Activated CD4-positive, alpha-beta memory T cell treated with anti-CD3 and anti-CD28 coated beads, Interleukin-2, amount 10 ng/mL, durations not matched to agents 7 days and 5 days (primary cell): ENCODE measurements around the gene TDRD1. TPM values are rescaled to one million over a fixed set of nuclear protein-coding genes. Genes with fewer than 3 reads are reported as not detected.

ENCODE experiments used
- CTCF ChIA-PET: fragments of 350-600 bp; sonication (Branson Sonifier 250); formaldehyde crosslinking; loops from one replicate; lab custom pipeline; 2021; ENCODE audit warnings: antibody characterized with exemption, inconsistent platforms; lab: Charles Lee
- POLR2A ChIA-PET: fragments of 350-600 bp; sonication (Branson Sonifier 250); formaldehyde crosslinking; loops from one replicate; lab custom pipeline; 2021; ENCODE audit warnings: antibody characterized with exemption; lab: Charles Lee
- DNase-seq: peaks from one replicate; pipeline ENCODE4 v3.0.0-alpha.2; 2020
- H3K27ac Mint-ChIP-seq: one replicate; pipeline ENCODE4 v1.8.0; 2021; ENCODE audit warnings: mild to moderate bottlenecking, mixed read lengths
- H3K27me3 Mint-ChIP-seq: one replicate; pipeline ENCODE4 v1.8.0; 2021; ENCODE audit warnings: mixed read lengths
- H3K36me3 Mint-ChIP-seq: one replicate; pipeline ENCODE4 v1.8.0; 2021; ENCODE audit warnings: low read depth, mixed read lengths
- H3K4me1 Mint-ChIP-seq: one replicate; pipeline ENCODE4 v1.8.0; 2021; ENCODE audit warnings: mixed read lengths
- H3K4me3 Mint-ChIP-seq: one replicate; pipeline ENCODE4 v1.8.0; 2021; ENCODE audit warnings: mild to moderate bottlenecking, mixed read lengths
- H3K9me3 Mint-ChIP-seq: one replicate; pipeline ENCODE4 v1.8.0; 2021; ENCODE audit warnings: mixed read lengths
- total RNA-seq, 2 experiments: library from RNA; stranded (reverse); gene quantifications; one replicate each; pipeline ENCODE4 v1.2.3, GENCODE V29; 2021

TDRD1 gene
- total RNA-seq, 2 experiments from 2014 or later = 0.35 to 0.40 TPM

DNA sequence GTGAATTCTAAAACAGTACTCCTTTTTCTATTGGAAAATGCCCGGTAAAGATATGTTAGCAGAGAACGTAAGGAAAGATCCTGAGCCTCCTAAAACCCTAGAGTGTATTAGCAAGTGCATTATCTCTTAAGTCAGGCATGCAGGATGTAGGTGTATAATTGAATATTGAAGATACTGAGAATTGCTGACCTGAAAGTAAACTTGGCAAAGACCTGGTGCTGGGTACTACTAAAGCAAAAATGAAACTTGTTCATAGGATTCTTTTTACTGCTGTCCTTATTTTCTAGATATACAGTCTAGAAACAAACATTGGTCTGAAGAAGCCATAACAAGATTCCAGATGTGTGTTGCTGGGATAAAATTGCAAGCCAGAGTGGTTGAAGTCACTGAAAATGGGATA is 41.1 kb downstream of the TDRD1 start:
- ChIA-PET CTCF (no interaction called here), POLR2A (no interaction called here)
- no peak for DNase-seq
- Mint-ChIP-seq H3K27ac (no peak overlapping the region), H3K27me3 (peaks cover 44% of the 10 kb centered on the region), H3K4me1 (no peaks in the 10 kb centered on the region), H3K4me3 (no peak overlapping the region), H3K9me3 (no peaks in the 10 kb centered on the region), H3K36me3 (no peaks in the 10 kb centered on the region)

DNA sequence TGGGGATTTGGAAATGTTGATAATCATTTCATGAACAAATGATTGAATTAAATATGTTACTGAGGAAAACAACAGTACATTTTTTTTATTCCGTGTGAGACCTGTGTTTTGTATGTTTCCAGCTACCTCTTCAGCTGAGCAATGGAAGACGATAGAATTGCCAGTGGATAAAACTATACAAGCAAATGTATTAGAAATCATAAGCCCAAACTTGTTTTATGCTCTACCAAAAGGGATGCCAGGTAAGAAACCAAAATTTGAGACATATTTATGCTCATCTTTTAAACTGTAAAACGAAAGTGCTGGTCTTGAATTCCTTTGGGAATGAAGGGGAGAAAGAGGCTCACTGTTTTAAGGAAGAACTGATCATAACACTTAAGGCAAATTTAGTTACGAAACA is 42.1 kb downstream of the TDRD1 start:
- Mint-ChIP-seq H3K27me3 (peaks cover 45% of the 10 kb centered on the region), H3K36me3 (no peaks in the 10 kb centered on the region), H3K27ac (no peak overlapping the region), H3K9me3 (no peaks in the 10 kb centered on the region), H3K4me1 (no peaks in the 10 kb centered on the region), H3K4me3 (no peak overlapping the region)
- no peak for DNase-seq
- POLR2A ChIA-PET = no interaction called here
- CTCF ChIA-PET = no interaction called here

DNA sequence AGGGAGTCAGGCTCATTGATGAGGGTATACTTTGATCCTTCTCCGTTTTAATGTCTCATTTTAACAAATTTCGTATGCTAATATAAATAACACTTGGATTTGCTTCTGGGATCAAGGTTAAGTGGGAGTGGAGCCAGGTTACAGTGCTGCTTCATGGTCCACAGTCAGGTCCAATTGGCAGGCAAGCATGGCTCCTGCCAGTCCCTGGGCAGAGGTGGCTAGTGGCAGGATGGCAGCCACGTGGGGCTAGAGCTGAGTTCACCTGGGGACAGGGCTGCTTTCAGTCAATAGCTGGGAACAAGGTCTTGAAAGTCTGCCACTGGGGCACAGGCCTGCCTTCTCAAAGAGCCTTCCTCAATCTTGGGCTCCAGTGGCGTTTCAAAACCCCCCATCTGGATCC is 43.9 kb downstream of the TDRD1 start:
- no peaks in the 10 kb centered on the region for H3K9me3 Mint-ChIP-seq
- no peak overlapping the region for H3K4me3 Mint-ChIP-seq
- no peaks in the 10 kb centered on the region for H3K36me3 Mint-ChIP-seq
- no peak overlapping the region for H3K27ac Mint-ChIP-seq
- H3K27me3 Mint-ChIP-seq = peaks cover 42% of the 10 kb centered on the region
- H3K4me1 Mint-ChIP-seq = no peaks in the 10 kb centered on the region
- ChIA-PET POLR2A (no interaction called here), CTCF (no interaction called here)
- DNase-seq = no peak

DNA sequence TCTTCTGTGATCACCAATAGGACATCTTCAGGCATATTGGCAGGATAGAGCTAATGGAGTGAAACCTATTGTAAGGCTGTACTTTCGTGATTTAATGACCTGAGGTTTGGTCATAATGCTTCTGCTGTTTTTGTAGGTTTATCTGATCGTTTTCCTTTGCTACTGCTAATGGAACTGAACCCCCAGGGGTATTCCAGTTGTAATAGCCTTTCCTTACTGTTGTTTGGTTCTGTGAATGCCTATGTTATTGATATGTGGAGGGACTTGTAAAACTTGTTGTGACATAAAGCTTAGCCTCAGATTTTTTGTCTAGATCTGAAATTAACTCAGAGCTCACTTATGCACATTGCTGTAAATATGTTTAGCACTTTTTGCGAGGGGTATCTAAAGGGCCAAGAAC is 49.0 kb downstream of the TDRD1 start:
- Mint-ChIP-seq H3K36me3 (no peaks in the 10 kb centered on the region), H3K27ac (no peak overlapping the region), H3K4me1 (no peaks in the 10 kb centered on the region), H3K4me3 (no peak overlapping the region), H3K9me3 (no peaks in the 10 kb centered on the region), H3K27me3 (peaks cover 43% of the 10 kb centered on the region)
- CTCF ChIA-PET = no interaction called here
- POLR2A ChIA-PET = no interaction called here
- no peak for DNase-seq

DNA sequence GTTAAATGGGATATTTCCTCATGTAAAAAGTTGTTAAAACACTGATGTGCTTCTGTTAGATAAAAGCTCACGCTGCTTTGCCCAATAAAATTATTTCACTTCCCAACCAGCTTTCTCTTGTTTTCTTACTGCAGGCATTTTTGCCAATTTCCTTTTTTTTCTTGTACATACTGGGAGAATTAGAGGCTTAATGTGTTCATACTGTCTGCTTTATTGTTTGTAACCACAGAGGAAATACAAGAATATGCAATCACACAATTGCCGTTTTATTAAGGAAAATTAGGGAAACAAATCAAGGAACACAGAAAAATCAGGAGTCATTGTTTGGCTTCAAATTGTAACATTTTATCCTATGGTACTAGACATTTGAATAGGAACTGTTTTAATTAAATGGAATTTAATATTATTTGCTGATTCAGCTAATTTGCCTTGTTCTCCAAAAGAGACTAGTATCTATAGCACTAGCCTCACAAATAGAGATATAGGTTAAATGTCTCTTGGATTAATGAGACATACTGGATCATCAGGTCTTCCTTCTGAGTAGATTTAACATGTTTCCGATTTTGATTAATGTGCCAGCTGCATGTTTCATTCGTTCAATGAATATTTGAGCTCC is 53.5 kb downstream of the TDRD1 start:
- DNase-seq = no peak
- Mint-ChIP-seq H3K4me3 (no peak overlapping the region), H3K27ac (no peak overlapping the region), H3K27me3 (peaks cover 47% of the 10 kb centered on the region), H3K9me3 (no peaks in the 10 kb centered on the region), H3K4me1 (no peaks in the 10 kb centered on the region), H3K36me3 (no peaks in the 10 kb centered on the region)
- ChIA-PET POLR2A (no interaction called here), CTCF (interaction anchor here (0.7 to 1.2 kb wide), 3 partner anchors 15 to 722 kb away, joined by 3 to 6 read pairs (median 4); no protein-coding TSS in a partner anchor)

DNA sequence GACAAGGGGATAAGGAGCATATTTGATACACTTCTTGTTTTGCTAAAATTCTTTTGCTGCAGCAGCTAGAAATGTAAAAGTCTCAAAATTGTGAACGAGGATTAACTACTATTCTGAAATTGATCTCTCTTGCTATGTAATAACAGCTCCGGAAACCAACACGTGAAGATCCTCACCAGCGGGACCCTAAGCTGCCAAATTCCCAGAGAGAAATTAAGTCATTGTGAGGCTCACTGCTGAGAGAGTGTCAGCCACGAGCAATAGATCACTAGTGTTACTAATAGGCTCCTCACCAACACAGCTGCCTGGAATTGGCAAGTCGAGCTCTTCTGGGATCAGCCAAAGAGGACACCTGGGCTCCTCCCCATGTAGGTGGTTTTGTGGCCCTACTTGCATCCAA is 54.3 kb downstream of the TDRD1 start:
- no peak for DNase-seq
- CTCF ChIA-PET = interaction anchor here (1.1 kb wide), 1 partner anchor 22 kb away, joined by 3 read pairs; no protein-coding TSS in a partner anchor
- Mint-ChIP-seq H3K36me3 (no peaks in the 10 kb centered on the region), H3K27me3 (peaks cover 50% of the 10 kb centered on the region), H3K4me1 (peaks cover 1% of the 10 kb centered on the region), H3K27ac (no peak overlapping the region), H3K9me3 (no peaks in the 10 kb centered on the region), H3K4me3 (no peak overlapping the region)
- POLR2A ChIA-PET = no interaction called here

DNA sequence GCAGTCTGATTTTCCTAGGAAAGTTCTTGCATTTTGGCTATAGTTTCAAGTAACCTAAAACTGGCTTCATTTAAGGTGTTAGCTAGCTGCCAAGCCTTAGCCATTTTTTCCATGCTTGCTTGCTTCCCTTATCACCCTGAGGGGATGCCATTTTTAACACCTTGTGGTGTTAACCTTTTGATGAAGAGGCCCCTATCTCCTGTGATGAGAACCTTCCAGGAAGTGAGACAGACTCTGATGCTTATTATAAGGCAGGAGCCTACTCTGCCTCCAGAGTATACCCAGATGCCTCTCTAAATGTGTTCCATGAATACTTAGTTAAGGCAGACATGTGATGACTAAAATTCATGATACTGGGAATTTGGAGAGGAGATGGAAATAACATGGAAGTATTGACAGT is 55.0 kb downstream of the TDRD1 start:
- Mint-ChIP-seq H3K9me3 (no peaks in the 10 kb centered on the region), H3K36me3 (no peaks in the 10 kb centered on the region), H3K27me3 (peaks cover 56% of the 10 kb centered on the region), H3K4me1 (peaks cover 5% of the 10 kb centered on the region), H3K4me3 (no peak overlapping the region), H3K27ac (no peak overlapping the region)
- CTCF ChIA-PET = no interaction called here
- POLR2A ChIA-PET = no interaction called here
- no peak for DNase-seq

DNA sequence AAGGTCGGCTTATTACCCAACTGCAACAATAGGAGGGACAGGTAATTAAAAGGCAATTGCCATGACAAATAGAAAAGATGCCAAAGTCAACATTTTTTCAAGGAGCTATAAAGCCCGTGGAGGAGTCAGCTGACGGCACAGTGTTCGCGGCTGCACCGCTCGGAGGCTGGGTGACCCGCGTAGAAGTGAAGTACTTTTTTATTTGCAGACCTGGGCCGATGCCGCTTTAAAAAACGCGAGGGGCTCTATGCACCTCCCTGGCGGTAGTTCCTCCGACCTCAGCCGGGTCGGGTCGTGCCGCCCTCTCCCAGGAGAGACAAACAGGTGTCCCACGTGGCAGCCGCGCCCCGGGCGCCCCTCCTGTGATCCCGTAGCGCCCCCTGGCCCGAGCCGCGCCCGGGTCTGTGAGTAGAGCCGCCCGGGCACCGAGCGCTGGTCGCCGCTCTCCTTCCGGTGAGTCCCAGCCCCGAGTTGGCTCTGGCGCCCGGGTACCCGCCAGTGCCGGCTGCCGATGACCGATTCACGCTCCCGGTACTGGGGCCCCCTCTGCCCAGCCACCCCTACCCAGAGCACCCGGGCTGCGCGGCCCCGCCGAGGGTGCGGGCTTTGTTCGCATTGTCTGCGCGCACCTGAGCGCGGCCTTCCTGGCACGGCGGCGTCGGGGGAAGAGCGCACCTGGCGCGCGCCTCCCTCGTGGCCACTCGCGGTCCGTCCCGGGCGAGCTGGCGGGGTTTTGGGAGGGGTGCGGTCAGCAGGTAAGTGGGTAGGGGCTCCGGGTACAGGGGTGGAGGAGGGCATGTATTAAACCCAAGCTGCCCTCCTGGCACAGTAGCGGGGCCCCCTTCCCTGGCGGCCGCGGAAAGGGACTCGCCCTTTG is 60.2 kb downstream of the TDRD1 start, which contains the start of gene VWA2:
Gene VWA2, plus strand, starts transcription at position 138 of the 877 bp plus-strand sequence. CDS start 9,460 bp downstream, outside the sequence.
- H3K4me3 Mint-ChIP-seq = peak within 1 kb of the TSS; percentile 1
- H3K36me3 Mint-ChIP-seq = no peaks in the 10 kb centered on the region
- peak; percentile 20 for DNase-seq
- H3K27ac Mint-ChIP-seq = no peak within 1 kb of the TSS
- ChIA-PET CTCF (interaction anchor here (0.6 kb wide), 1 partner anchor 76 kb away, joined by 3 read pairs; no protein-coding TSS in a partner anchor), POLR2A (interaction anchor here (1.0 kb wide), 1 partner anchor 91 kb away, joined by 3 read pairs; no protein-coding TSS in a partner anchor)
- no peaks in the 10 kb centered on the region for H3K9me3 Mint-ChIP-seq
- peaks cover 74% of the 10 kb centered on the region for H3K27me3 Mint-ChIP-seq
- H3K4me1 Mint-ChIP-seq = peaks cover 5% of the 10 kb centered on the region

DNA sequence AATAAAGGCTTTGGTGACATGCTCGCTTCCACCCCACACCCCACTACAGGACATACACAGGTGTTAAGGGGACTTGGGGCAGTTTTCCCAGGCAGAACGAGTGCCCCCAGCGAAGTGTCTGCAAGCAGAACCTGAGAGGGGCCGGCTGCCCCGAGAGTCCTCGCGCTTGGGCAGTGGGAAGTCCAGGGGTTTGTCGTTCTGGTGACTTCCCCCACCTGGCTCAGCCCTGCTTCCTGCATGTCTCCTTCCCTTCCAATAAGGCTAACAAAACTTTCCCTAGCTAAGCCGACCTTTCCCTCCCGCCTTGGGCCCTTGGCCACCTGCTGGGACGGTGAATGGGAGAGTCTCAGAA is 60.8 kb downstream of the TDRD1 start:
- H3K36me3 Mint-ChIP-seq = no peaks in the 10 kb centered on the region
- H3K4me3 Mint-ChIP-seq = no peak overlapping the region
- no peak overlapping the region for H3K27ac Mint-ChIP-seq
- CTCF ChIA-PET = no interaction called here
- peaks cover 5% of the 10 kb centered on the region for H3K4me1 Mint-ChIP-seq
- no peaks in the 10 kb centered on the region for H3K9me3 Mint-ChIP-seq
- POLR2A ChIA-PET = no interaction called here
- peaks cover 70% of the 10 kb centered on the region for H3K27me3 Mint-ChIP-seq
- DNase-seq = no peak

DNA sequence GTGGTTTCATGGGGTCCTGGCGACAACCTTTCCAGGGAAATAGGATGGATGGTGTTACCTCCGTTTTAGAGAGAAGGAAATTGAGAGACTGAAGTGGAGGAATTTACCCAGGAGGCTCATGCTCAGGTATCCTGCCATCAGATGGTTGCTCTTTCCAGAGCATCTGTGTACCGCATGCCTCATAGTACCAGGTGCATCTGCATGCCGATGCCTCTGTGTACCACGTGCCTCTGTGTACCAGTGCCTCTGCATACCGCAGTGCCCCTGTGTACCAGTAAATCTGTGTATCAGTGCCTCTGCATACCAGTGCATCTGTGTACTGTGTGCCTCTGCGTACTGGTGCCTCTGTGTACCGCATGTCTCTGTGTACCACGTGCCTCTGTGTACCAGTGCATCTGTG is 63.1 kb downstream of the TDRD1 start:
- no peak overlapping the region for H3K4me3 Mint-ChIP-seq
- H3K27ac Mint-ChIP-seq = no peak overlapping the region
- peaks cover 5% of the 10 kb centered on the region for H3K4me1 Mint-ChIP-seq
- peaks cover 60% of the 10 kb centered on the region for H3K27me3 Mint-ChIP-seq
- H3K36me3 Mint-ChIP-seq = no peaks in the 10 kb centered on the region
- POLR2A ChIA-PET = no interaction called here
- CTCF ChIA-PET = no interaction called here
- H3K9me3 Mint-ChIP-seq = no peaks in the 10 kb centered on the region
- no peak for DNase-seq

DNA sequence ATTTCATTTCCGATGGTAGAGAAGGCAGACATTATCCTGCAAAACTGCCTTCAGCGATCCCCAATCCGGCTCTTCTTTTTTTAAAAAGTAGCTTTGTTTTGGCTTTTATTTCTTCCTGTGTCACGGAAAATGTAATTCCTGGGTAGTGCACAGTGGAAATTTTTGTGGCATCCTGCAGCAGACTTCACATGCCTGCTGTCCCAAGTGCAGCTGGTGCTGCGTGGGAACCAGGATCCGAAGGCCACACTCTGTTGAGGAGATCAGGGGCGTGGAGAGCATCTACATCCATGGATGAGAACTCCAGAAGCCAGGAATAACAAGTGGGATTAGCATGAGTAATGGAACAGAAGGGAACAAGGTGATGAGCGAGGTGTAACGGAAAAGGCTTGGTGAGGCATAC is 64.5 kb downstream of the TDRD1 start:
- H3K27ac Mint-ChIP-seq = no peak overlapping the region
- DNase-seq = no peak
- peaks cover 3% of the 10 kb centered on the region for H3K4me1 Mint-ChIP-seq
- H3K36me3 Mint-ChIP-seq = no peaks in the 10 kb centered on the region
- ChIA-PET CTCF (no interaction called here), POLR2A (no interaction called here)
- peaks cover 47% of the 10 kb centered on the region for H3K27me3 Mint-ChIP-seq
- no peak overlapping the region for H3K4me3 Mint-ChIP-seq
- H3K9me3 Mint-ChIP-seq = no peaks in the 10 kb centered on the region

DNA sequence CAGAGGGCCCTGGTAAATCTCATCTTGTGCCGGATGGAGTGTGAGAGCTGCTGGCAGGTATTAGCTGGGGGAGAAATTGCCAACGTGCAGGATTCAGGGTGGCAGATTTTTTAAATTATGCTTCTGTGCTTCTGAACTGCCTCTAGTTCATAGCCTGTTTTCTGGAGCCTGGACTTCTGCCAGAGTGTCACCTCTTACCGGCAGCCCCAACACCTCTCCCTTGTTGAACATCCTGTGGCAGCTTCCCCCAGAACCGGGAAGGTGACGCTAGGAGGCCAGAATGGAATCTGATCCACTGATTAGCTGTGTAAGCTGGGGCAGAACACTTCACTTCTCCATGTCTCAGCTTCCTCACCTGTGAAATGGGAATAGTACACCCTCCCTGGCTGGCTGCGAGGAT is 65.0 kb downstream of the TDRD1 start:
- CTCF ChIA-PET = no interaction called here
- Mint-ChIP-seq H3K27me3 (peaks cover 43% of the 10 kb centered on the region), H3K27ac (no peak overlapping the region), H3K9me3 (no peaks in the 10 kb centered on the region), H3K4me3 (no peak overlapping the region), H3K4me1 (peaks cover under 1% of the 10 kb centered on the region), H3K36me3 (no peaks in the 10 kb centered on the region)
- POLR2A ChIA-PET = interaction anchor here (0.6 kb wide), 1 partner anchor 884 kb away, joined by 3 read pairs; no protein-coding TSS in a partner anchor
- DNase-seq = no peak

DNA sequence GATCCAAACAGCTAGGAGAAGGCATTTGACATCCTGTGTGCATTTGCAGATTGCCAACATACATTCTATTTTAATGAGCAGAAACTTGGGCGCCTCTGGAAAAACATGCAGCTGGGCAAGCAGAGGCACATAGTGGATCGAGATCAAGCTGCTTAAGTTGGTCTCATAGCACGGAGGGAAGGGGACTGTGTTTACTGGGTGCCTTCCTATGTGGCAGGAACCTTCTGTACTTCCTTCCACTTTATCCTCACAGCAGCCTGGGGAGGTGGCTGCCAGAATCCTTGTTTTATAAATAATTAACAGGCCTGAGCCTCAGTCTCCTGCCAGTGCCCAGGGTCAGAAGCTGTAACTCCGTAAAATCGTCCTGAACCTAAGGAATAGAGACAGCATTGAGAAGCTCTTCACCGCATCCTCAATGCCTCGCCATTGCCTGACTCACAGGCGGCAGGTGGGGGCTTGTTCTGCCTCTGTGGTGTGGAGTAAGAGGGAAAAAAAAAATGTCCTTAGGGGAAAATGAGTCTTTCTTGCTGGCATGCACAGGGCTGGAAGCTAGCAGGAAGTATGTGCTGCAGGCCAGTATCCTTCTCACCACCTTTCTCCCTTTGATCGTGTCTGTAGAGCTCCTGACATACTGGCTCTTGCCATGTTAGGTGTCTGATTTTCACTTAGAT is 66.1 kb downstream of the TDRD1 start:
- CTCF ChIA-PET = no interaction called here
- H3K4me1 Mint-ChIP-seq = no peaks in the 10 kb centered on the region
- H3K27ac Mint-ChIP-seq = no peak overlapping the region
- H3K4me3 Mint-ChIP-seq = no peak overlapping the region
- H3K36me3 Mint-ChIP-seq = no peaks in the 10 kb centered on the region
- peaks cover 40% of the 10 kb centered on the region for H3K27me3 Mint-ChIP-seq
- DNase-seq = no peak
- H3K9me3 Mint-ChIP-seq = no peaks in the 10 kb centered on the region
- POLR2A ChIA-PET = no interaction called here
